NCI-H128 (cell line): Measurements from ENCODE around the gene NOTCH1.
"Not testable (repeated sequence)": the region's sequence is repeated elsewhere in the genome, so short reads cannot be mapped to it uniquely, and the experiment has no call there.

Experiments
- DNase-seq: peaks from one replicate; lab custom pipeline; 2025; ENCODE audit not compliant: unreplicated experiment; lab: John Stamatoyannopoulos, UW

NOTCH1 gene

DNA sequence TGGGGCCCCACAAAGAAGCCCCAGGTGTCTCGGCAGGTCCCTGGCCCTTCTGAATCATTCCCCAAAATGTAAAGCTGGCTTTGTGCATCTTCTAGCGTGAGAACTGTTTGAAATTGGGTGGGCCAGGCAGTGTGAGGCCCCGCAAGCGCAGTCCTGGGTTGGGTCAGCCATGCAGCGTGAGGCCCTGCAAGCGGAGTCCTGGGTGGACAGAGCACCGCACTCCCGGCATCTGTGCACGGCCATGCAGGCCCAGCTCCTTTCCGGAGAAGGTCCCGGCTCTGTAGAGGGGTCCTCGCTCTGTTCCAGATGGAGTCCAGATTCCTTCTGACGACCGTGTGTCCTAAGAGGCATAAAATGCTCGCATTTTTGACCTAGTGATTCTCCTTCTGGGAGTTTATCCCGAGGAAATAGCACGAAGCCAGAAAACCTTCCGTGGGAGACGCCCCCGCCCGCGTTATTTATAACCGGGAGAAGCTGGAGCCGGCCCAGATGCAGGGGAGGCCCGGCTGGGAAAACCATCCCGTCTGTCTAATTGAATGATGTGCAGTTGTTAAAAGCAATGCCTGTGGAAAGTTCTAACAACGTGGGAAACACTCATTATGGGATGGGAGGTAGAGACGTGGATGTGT lies 19.4 kb upstream of the NOTCH1 start:
- DNase-seq, result no peak

DNA sequence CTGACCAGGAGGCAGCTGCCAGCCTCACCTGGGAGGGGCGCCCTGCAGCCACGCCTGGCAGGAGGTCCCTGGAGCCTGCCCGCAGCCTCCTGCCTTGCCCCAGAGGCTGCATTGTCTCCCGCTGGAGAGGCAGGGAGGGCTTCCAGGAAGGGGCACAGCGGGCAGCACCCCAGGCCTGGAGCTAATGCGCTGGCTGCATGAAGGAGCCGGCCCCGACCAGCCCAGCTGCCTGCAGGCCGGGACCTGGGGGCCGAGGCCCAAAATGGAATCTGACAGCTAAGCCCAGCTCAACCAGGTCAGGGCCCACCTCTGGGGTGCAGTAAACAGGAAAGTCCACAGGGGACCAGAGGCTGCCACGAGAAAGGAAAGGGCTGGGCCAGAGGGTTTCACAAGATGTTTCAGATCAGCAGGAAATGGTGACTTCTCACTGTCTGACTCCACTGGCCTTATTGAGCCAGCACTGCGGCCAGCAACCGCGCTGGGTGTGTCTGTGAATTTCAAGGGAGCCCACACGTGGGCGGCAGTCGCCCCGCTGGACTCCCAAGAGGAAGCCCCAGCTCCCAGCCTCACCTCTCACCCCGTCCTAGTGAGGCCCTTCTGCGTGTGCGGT lies 18.6 kb upstream of the NOTCH1 start:
- DNase-seq, result no peak

DNA sequence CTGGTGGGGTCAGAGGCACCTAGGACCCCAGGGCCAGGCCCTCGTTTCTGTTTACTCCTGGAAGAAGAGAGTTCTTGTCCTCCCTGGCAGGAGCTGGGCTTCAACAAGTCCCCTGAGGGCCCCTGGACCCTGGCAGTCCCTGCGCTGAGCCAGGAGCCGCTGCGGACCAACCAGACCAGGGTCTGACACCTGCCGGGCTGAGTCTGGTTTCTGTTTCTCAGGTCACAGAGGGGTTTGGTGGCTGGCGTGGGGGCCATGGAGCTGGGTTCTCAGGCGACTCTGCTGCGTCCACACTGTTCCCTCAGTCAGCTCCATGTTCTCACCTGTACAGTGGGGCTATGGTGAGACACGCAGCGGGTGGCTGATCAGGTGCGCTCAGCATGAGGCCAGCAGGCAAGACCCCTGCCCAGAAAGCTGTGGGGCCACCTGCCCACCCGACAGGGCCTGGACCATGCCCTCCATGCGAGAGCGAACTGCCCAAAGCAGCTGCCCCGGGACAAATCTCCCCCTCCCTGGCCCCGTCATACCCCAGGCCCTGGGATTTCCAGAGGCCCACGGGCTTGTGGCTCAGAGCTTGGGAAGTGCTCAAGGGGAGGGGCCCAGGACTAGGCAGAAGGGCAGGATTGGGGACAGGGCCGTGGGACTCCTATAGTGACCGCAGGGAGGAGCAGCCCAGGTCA lies 17.9 kb upstream of the NOTCH1 start:
- DNase-seq, result no peak

DNA sequence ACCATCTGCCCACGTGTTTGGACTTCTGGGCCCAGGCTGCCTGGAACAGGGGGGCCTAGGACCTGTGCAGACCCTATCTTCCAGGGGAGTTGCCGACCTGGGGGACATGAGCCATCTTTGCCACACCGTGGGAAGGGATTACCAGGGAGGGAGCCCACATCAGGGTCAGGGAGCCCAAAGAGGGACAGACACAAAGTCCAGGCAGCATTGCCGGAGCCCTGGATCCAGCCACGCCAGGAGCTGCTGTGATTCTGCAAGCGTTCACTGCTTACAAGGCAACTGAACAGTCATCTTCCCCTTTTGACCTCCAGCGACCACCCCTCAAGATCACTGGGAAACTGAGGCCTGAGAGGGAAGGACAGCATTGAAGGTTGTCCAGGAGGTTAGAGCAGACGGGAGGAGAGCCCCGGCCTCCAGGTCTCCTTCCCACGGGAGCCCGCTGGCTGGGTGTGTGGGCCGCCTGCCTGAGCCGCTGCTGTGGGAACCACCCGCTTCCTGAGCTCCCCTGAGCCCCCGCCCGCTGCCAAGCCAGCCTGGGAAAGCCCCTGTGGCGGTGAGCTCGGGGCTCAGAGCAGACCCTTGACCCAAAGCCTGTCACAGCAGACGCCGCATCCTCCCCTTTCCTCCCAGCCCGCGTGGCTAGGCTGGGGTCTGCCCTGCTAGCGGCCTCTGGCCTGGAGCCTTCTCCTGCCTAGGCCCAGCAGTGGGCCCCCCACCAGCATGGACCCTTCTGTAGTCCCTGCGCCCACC lies 17.1 kb upstream of the NOTCH1 start:
- no peak for DNase-seq

DNA sequence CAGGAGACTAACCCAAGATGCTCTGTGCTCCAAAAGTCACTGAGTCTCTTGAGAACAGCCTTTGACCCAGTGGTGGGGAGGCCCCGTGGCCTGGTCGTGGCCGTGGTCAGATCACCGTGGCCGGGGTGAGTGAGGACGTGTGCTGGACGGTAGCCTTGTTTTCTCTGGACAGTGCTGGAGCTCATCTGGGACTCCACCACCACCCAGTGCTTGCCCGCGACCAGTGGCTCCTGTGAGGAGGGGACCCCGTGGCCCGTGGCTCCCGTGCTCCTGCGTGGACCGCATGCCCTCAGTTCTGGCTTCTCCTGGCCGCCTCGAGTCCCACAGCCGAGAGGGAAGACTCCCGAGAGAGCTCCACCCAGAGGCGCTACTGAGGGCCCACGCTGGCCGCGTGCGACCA lies 15.9 kb upstream of the NOTCH1 start:
- no peak for DNase-seq

DNA sequence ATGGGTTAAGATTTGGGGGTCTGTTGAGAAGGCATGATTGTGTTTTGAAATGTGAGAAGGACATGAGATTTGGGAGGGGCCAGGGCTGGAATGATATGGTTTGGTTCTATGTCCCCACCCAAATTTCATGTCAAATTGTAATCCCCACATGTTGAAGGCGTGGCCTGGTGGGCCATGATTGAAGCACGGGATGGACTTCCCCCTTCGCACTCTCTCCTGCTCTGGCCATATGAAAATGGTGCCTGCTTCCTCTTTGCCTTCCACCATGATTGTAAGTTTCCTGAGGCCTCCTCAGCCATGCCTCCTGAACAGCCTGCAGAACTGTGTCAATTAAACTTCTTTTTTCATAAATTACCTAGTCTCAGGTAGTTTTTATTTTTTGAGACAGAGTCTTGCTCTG lies 14.7 kb upstream of the NOTCH1 start:
- no peak for DNase-seq

DNA sequence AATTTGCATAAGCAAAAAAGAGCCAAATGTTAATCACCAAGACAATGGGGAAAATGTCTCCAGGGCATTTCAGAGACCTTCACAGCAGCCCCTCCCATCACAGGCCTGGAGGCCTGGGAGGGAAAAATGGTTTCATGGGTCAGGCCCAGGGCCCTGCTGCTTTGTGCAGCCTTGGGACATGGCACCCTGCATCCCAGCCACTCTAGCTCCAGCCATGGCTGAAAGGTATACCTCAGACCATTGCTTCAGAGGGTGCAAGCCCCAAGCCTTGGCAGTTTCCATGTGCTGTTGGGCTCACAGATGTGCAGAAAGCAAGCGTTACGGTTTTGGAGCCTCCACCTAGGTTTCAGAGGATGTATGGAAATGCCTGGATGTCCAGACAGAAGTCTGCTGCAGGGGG lies 13.5 kb upstream of the NOTCH1 start:
- not testable (repeated sequence) for DNase-seq

DNA sequence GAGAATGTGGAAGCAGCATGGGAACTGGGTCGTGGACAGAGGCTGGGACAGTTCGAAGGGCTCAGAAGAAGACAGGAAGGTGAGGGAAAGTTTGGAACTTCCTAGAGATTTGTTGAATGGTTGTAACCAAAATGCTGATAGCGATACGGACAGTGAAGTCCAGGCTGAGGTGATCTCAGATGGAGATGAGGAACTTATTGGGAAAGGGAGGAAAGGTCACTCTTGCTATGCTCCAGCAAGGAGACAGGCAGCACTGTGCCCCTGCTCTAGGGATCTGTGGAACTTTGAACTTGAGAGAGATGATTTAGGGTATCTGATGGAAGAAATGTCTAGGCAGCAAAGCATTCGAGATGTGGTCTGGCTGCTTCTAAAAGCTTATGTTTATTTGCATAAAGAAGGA lies 13.0 kb upstream of the NOTCH1 start:
- DNase-seq, result not testable (repeated sequence)

DNA sequence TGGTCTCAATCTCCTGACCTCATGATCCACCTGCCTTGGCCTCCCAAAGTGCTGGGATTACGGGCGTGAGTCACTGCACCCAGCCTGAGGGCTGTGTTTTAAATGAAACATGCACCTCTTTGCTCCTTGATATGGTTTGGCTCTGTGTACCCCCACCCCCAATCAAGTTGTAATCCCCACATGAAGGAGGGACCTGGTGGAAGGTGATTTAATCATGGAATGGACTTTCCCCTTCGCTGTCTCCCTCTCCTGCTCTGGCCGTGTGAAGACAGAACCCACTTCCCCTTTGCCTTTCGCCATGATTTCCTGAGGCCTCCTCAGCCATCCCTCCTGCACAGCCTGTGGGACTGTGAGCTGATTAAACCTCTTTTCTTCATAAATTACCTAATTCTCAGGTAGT lies 12.5 kb upstream of the NOTCH1 start:
- no peak for DNase-seq

DNA sequence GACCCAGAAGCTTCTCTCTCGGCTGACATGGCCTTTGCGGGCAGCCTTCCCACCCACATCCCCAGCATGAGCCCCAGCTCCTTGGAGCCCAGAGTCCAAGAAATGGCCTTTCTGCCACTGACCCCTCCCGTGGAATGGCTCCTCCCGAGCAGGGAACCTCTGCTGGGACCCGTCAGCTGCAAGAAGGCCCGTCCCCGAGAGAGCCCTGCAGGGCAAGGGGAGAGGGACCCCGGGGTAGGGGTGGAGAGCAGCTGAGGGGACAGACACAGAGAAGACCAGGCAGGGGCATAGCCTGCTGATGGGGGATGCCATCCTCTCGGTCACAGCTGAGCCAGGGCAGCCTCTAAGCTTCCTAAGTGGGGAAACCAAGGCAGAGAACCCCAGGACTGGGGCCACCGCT lies 11.2 kb upstream of the NOTCH1 start:
- no peak for DNase-seq

DNA sequence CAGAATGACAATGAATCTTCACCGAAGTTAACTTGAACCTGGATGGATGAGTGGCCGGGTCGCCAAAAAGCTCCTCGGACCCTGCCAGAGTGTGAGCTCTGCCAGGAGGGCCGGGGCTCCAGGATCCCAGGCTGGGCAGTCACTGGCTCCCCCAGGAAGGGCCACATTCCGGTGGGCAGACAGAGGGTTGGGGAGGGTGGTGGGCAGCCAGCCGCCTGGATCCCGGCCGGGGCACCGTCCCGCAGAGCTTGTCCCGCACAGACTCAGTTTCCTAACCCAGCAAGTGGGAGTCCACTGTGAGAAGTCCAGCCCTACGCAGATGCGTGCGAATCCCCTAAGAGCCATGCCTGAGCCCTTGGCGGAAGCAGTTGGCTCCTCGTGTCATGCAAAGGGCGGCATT lies 10.3 kb upstream of the NOTCH1 start:
- no peak for DNase-seq

DNA sequence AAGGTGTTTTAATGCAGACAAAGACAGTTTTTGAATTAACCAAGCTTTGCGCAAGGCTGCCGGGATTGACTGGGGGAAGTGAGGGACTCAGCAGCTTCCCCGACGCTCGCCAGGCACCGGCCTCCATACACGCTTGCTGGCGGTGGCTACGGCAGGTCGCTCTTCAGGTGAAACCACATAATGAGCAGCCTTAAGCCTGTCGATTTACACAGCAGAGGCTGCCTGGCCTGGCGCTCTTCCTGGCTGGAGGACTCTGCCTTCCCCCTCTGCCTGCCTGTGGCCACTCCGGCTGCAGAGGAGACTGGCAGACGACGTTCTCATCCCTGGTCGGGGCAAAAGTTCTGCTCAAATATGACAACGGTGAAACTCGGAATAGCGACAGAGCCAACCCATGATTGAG lies 9.0 kb upstream of the NOTCH1 start:
- DNase-seq, result no peak

DNA sequence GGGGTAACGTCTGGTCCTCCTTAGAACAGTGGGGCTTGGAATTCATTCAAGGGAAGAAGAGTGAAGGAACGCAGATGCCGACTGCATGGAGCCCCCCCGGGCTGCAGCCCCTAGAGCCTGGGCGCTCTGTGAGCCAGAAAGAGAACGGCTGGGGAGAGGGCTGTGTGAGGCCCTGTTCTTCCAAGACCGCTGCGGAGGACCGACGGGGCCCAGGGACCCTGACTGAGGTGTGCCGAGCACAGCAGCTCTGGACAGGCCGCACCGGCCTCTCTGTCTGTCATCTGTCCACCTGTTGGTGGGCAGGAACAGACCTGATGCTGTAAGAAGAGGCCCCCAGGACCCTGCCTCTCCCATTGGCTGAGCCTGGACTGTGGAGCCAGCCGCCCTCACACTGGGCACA lies 7.7 kb upstream of the NOTCH1 start:
- no peak for DNase-seq

DNA sequence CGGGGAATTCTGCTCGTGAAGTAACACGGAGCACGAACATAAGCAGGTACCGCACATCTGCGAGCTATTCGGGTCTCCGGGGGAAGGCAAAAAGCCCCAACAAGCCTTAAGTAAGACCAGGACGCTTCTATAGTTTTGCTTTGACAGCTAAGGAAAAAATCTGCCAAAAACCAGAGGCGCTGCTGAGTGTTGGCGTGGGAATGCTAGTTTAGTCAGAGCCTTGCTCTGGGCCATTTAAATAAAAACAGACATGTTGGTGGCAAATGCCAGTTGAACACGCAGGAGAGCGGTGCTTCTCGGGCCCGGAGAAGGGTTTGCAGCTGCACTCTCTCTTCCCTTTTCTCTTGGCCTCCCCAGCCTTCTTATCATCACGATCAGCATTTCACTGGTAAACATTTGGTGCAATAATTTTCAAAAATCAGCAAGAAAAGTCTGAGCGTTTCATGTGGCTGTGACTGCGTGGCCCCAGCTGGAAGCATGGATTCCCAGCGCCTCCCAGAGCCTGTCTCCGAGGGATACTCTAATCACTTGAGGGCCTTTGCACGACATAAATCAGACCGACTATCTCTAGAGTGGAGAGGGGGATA lies 6.4 kb upstream of the NOTCH1 start:
- no peak for DNase-seq

DNA sequence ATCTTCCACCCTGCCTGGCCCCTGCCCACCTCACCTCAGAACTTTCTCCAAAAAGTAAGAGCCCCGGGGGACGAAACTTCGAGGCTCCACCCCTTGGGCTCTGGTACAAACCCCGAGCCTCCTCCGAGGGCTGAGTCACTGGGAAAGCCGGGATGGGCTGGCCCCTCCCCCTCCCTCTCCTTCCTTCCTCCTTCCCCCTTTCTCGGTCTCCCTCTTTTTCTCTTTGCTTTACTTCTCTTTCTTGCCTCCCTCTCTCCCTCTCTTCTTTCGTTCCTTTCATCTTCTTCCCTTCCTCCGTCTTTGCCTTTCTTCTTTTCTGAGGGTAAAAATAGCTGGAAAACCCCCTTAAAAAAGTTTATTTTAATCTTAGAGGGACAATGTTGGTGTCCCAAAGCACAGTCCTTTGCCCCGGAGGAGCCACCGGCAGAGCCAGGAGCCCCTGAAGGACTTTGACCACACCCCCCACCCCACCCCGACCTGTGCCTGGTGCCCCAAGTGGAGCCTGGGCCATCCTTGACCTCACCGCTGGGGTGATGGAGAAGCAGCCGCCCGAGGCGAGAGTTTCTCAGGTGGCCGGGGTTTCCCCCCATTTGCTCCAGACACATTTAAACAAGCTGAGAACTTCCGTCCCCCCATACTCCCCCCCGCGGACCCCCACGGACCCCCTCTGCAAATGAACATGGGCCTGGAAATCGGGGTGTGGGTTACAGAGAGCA lies 5.7 kb upstream of the NOTCH1 start:
- no peak for DNase-seq

DNA sequence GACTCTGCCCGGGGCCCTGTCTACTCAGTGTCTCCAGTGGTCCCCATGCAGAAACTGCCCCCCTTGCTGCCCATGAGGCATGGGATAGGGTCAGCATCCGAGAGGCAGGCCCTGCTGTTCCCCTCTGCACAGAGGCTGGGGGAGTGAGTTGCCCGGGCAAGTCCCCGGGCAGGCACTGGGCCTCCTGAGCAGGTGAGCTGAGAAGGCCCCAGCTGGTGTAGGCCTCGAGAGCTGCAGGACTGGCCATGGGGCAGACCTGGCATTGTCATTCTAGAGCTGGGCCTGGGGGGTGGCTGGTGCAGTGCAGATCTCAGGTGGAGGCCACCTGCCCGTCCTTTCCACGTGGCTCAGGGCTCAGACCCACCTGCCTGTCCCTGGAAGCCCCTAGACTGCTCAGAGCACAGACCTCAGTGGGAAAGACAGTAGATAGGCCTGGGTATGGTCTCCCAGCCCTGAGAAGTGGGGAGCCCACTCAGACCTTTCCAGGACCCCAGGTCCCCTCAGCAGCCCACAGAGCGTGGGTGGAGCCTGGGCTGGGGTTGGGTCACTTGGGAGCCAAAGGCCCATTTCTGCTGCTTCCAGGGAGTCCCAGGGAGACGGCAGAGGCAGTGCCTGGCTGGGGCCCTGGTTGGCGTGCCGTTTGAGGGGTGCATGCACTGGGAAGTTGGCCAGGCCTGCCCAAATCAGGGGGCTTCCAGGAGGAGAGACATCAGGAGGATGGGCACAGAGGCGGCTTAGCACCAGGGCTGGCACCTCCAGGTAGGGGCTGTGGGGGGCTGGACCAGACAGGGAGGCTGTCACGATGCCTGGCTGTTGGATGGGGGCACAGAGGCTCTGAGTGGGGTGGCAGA lies 4.8 kb upstream of the NOTCH1 start:
- DNase-seq, result no peak

DNA sequence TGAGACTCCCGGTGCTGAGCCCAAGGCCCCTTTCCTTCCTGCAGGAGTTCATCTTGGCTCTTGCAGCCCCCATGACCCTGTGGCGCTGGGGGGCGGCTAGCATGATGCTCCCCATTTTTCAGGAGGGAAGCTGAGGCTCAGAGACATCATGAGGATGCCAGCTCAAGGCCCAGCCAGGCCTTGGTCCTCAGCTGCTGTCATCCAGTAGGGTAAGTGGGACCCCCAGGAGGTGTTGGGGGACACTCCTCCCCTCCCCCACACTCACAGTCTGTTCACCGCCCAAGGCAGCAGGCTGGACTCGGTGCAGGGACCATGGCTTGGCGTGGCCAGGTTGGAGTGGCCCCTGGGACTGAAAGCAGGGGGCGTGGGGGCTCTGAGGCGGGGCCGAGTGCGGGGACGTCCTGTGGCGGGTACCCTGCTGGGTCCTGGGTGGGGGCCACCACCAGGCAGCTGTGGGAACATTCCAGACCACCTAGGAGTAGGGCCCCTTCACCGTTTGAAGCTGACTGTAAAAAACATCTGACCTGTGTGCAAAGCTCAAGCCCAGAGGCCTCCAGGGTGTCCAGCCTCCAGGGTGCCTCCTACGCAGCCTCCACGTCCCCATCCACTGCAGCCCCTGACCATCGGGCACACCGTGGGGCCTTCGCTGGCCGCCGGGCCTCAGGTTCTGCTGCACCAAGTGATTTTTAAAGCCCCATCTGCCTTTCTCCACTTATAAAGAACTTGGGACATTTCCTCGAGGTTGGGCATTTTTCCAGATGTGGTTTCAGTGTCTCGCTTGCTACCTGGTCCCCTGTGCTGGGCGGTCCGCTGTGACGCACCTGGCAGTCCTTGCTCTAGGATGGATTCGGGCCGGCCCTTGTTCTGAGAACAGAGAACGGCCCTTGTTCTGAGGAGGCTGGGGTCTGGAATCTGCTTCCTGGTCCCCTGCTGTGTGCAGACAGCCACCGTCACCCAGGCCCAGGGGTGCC lies 3.4 kb upstream of the NOTCH1 start:
- DNase-seq, result no peak

DNA sequence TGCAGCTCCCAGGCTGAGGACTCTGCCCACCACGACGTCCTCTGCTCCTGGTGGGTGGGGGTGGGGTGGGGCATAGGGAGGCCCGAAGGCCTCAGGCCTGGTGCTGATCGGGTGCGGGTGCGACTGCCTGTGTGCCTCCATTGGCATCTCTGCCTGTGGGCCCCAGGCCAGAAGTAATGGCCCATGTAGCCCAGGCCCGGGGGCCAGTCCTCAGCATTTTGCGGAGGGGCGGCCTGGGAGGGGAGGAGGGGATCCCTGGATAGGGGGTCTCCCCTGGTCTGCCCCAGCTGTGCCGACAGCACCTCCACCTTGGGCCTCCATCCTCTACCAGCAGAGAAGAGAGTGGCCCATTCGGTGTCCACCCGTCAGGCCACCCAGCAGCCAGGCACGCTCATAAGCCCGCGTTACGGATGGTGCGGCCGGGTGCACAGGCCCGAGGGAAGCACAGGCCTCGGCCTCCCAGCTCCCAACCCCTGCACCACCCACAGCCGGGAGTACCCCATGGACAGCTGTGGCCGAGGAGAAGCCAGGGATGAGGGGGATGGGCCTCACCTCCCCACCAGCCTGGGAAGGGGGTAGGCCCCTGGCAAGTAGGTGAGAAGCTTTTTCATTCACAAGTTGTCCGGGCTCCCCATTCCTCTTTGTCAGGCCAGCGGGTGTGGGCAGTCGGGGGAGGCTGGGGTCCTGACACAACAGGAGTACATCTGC lies 1.8 kb upstream of the NOTCH1 start:
- no peak for DNase-seq
